WTC11 (cell line): Measurements from ENCODE around the gene BCL2L1. TPM values are rescaled to one million over a fixed set of nuclear protein-coding genes. Genes with fewer than 3 reads are reported as not detected.

Source experiments
- ATAC-seq: fragments of 200-7000 bp; cut with Tn5 transposase; 2 replicates; pipeline ENCODE4 v1.10.0; 2021; ENCODE audit warnings: mild to moderate bottlenecking, moderate library complexity
- CTCF ChIA-PET: fragments of 300-600 bp; sonication (Branson Sonifier 250); formaldehyde crosslinking; loops from one replicate; lab custom pipeline; 2021; ENCODE audit warnings: antibody characterized with exemption; lab: Charles Lee
- POLR2A ChIA-PET: fragments of 350-600 bp; sonication (Branson Sonifier 250); formaldehyde crosslinking; loops from one replicate; lab custom pipeline; 2021; ENCODE audit warnings: antibody characterized with exemption; lab: Charles Lee
- DNase-seq: peaks from one replicate; pipeline ENCODE4 v3.0.0; 2021; ENCODE audit warnings: low spot score
- H3K27ac Mint-ChIP-seq: 2 replicates; pipeline ENCODE4 v1.8.0; 2021; ENCODE audit warnings: mixed read lengths
- H3K27me3 Mint-ChIP-seq: 2 replicates; pipeline ENCODE4 v1.8.0; 2021; ENCODE audit warnings: low read depth, mild to moderate bottlenecking, moderate library complexity, mixed read lengths
- H3K36me3 Mint-ChIP-seq: 2 replicates; pipeline ENCODE4 v1.8.0; 2021; ENCODE audit warnings: mixed read lengths
- H3K4me1 Mint-ChIP-seq: 2 replicates; pipeline ENCODE4 v1.8.0; 2022; ENCODE audit warnings: mixed read lengths
- H3K4me3 Mint-ChIP-seq: 2 replicates; pipeline ENCODE4 v1.8.0; 2021; ENCODE audit warnings: mild to moderate bottlenecking, moderate library complexity, mixed read lengths
- H3K9me3 Mint-ChIP-seq: 2 replicates; pipeline ENCODE4 v1.8.0; 2021; ENCODE audit warnings: mixed read lengths
- E2F5 ChIP-seq: sonication (generic); formaldehyde crosslinking; IDR thresholded peaks from 2 replicates; pipeline ENCODE4 v1.8.1; 2022; ENCODE audit warnings: mild to moderate bottlenecking, moderate library complexity, missing genetic modification reagents
- ETV6 ChIP-seq: sonication (generic); formaldehyde crosslinking; IDR thresholded peaks from 2 replicates; pipeline ENCODE4 v1.8.1; 2022; ENCODE audit warnings: mild to moderate bottlenecking, missing genetic modification reagents
- FOXK1 ChIP-seq: sonication (generic); formaldehyde crosslinking; IDR thresholded peaks from 2 replicates; pipeline ENCODE4 v1.8.0; 2022; ENCODE audit warnings: mild to moderate bottlenecking, moderate library complexity, missing genetic modification reagents
- FOXP4 ChIP-seq: sonication (generic); formaldehyde crosslinking; IDR thresholded peaks from 2 replicates; pipeline ENCODE4 v1.8.0; 2022; ENCODE audit warnings: mild to moderate bottlenecking, missing genetic modification reagents
- GTF2I ChIP-seq: fragments of 250-450 bp; sonication (Bioruptor Pico); conservative IDR thresholded peaks from 2 replicates; pipeline ENCODE4 v1.4.0; 2021; ENCODE audit warnings: mild to moderate bottlenecking
- HMGA2 ChIP-seq: fragments of 250-450 bp; sonication (Bioruptor Pico); IDR thresholded peaks from 2 replicates; pipeline ENCODE4 v1.4.0; 2021; ENCODE audit warnings: mild to moderate bottlenecking, moderate library complexity
- IRF2 ChIP-seq: sonication (generic); formaldehyde crosslinking; IDR thresholded peaks from 2 replicates; pipeline ENCODE4 v1.8.0; 2022; ENCODE audit warnings: low read depth, missing genetic modification reagents, borderline replicate concordance
- SMAD4 ChIP-seq: sonication (generic); formaldehyde crosslinking; IDR thresholded peaks from 2 replicates; pipeline ENCODE4 v1.8.0; 2022; ENCODE audit warnings: mild to moderate bottlenecking, missing genetic modification reagents
- SOX15 ChIP-seq: fragments of 250-450 bp; sonication (Bioruptor Pico); IDR thresholded peaks from 2 replicates; pipeline ENCODE4 v1.9.0; 2021; ENCODE audit warnings: mild to moderate bottlenecking
- ZNF121 ChIP-seq: sonication (generic); formaldehyde crosslinking; IDR thresholded peaks from 2 replicates; pipeline ENCODE4 v1.8.0; 2023; ENCODE audit warnings: missing genetic modification reagents
- total RNA-seq: library from RNA; stranded (reverse); gene quantifications from 3 replicates; pipeline ENCODE4 v1.2.3, GENCODE V29; 2021
- TF ChIP-seq, protein P1 (sequence below): sonication (generic); formaldehyde crosslinking; IDR thresholded peaks from 2 replicates; pipeline ENCODE4 v1.8.0; 2022; ENCODE audit warnings: mild to moderate bottlenecking, missing genetic modification reagents
- TF ChIP-seq, protein P2 (sequence below): sonication (generic); formaldehyde crosslinking; IDR thresholded peaks from 2 replicates; pipeline ENCODE4 v1.8.0; 2022; ENCODE audit warnings: missing genetic modification reagents

BCL2L1 gene
- total RNA-seq, 1 experiment from 2014 or later = 62.0 TPM

DNA sequence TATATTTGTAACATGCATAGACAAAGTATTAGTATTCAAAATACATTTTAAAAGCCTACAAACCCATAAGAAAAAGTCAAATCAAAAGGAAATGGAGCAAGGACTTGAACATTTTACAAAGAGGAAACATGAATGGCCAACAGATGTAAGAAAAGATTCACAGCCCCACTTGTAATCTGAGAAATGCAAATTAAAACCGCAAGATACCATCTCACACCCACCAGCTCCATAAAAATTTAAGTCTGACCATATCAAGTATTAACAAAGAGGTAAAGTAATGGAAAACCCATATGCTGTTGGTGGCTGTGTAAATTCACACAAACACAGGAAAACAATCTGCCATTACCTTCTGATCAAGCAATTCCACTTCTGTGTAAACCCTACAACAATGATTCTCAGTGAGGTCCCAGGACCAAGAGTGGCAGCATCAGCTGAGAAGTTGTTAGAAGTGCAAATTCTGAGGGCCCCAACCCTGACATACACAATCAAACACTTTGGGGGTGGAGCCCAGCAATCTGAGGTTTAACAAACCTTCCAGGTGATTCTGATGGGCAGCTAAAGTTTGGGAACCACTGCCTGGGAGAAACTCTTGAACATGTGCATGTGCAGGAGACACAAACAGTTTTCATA, 30.9 kb downstream of the BCL2L1 start (continued):
- TF ChIP-seq FOXP4 (CRISPR knock-in tag) = no peak
- no peak for TF ChIP-seq HMGA2 (CRISPR knock-in tag)

- peaks cover 10% of the 10 kb centered on the region; the same call in 1 of the 2 replicates for H3K36me3 Mint-ChIP-seq
- no peaks in the 10 kb centered on the region for H3K9me3 Mint-ChIP-seq
- H3K4me3 Mint-ChIP-seq = no peak overlapping the region
- DNase-seq = no peak
- H3K27me3 Mint-ChIP-seq = no peaks in the 10 kb centered on the region
- peaks cover 51% of the 10 kb centered on the region for H3K4me1 Mint-ChIP-seq
- ChIA-PET POLR2A (no interaction called here), CTCF (interaction anchor here (0.6 to 6.4 kb wide), 3 partner anchors 28 to 1179 kb away, joined by 3 to 61 read pairs (median 5); partner anchors contain the start of gene BCL2L1)
- no peak for TF ChIP-seq ETV6 (CRISPR knock-in tag)
- H3K27ac Mint-ChIP-seq = no peak overlapping the region
- ATAC-seq = no peak
Measured at GRCh38 chr20:31690124-31690666, 32.5 kb downstream of the BCL2L1 start.

DNA sequence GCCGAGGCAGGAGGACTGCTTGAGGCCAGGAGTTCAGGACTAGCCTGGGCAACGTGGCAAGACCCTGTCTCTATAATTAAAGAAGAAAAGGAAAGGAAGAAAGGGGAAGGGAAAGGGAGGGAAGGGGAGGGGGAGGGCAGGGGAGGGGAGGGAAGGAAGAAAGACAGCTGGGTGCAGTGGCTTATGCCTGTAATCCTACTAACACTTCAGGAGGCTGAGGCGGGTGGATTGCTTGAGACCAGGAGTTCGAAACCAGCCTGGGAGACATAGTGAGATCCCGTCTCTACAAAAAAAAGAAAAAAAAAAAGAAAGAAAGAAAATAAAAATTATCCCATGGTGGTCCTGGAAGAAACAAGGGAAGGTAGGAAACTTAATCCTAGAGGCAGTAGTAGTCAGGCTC, 33.5 kb downstream of the BCL2L1 start:
- H3K36me3 Mint-ChIP-seq = peaks cover 10% of the 10 kb centered on the region; the same call in 1 of the 2 replicates
- H3K27me3 Mint-ChIP-seq = no peaks in the 10 kb centered on the region
- CTCF ChIA-PET = no interaction called here
- H3K9me3 Mint-ChIP-seq = no peaks in the 10 kb centered on the region
- H3K27ac Mint-ChIP-seq = no peak overlapping the region
- peak; percentile 43; the same call in 1 of the 2 replicates for TF ChIP-seq ZNF121 (CRISPR knock-in tag)
- no peak for TF ChIP-seq GTF2I (CRISPR knock-in tag)
- TF ChIP-seq, all 79 proteins: peak for 1
- ATAC-seq (no peak), DNase-seq (no peak)
- POLR2A ChIA-PET = no interaction called here
- H3K4me3 Mint-ChIP-seq = no peak overlapping the region
- peaks cover 42% of the 10 kb centered on the region for H3K4me1 Mint-ChIP-seq

DNA sequence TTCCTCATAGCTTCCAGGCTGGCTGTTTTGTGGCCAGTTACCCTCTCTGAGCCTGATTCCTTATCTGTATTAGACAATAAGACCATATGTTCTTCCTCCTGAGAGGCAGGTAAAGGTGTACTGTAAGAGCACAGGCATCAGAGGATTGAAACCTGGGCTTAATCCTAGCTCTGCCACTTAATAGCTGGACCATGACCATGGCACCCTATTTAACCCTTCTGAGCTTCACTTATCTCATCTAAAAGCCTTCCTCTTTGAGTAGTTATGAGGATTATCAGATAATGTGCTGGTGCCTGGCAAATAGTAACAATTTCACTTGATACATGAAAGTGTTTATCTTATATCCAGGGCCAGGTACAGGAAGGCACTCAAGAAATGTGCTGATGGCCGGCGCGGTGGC, 34.9 kb downstream of the BCL2L1 start:
- no peak for ATAC-seq
- ChIA-PET CTCF (interaction anchor here (0.8 to 1.2 kb wide), 3 partner anchors 26 to 53 kb away, joined by 3 to 10 read pairs (median 3); no protein-coding TSS in a partner anchor), POLR2A (no interaction called here)
- Mint-ChIP-seq H3K36me3 (peaks cover 10% of the 10 kb centered on the region; the same call in 1 of the 2 replicates), H3K27me3 (no peaks in the 10 kb centered on the region), H3K4me3 (no peak overlapping the region), H3K27ac (peak overlapping the region; percentile 34), H3K4me1 (peaks cover 36% of the 10 kb centered on the region), H3K9me3 (no peaks in the 10 kb centered on the region)
- DNase-seq = no peak
- TF ChIP-seq, protein P1, sequence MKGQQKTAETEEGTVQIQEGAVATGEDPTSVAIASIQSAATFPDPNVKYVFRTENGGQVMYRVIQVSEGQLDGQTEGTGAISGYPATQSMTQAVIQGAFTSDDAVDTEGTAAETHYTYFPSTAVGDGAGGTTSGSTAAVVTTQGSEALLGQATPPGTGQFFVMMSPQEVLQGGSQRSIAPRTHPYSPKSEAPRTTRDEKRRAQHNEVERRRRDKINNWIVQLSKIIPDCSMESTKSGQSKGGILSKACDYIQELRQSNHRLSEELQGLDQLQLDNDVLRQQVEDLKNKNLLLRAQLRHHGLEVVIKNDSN (CRISPR knock-in tag) = no peak
- TF ChIP-seq GTF2I (CRISPR knock-in tag) = no peak
- TF ChIP-seq IRF2 (CRISPR knock-in tag) = no peak
- TF ChIP-seq E2F5 (CRISPR knock-in tag) = no peak
- TF ChIP-seq, protein P2, sequence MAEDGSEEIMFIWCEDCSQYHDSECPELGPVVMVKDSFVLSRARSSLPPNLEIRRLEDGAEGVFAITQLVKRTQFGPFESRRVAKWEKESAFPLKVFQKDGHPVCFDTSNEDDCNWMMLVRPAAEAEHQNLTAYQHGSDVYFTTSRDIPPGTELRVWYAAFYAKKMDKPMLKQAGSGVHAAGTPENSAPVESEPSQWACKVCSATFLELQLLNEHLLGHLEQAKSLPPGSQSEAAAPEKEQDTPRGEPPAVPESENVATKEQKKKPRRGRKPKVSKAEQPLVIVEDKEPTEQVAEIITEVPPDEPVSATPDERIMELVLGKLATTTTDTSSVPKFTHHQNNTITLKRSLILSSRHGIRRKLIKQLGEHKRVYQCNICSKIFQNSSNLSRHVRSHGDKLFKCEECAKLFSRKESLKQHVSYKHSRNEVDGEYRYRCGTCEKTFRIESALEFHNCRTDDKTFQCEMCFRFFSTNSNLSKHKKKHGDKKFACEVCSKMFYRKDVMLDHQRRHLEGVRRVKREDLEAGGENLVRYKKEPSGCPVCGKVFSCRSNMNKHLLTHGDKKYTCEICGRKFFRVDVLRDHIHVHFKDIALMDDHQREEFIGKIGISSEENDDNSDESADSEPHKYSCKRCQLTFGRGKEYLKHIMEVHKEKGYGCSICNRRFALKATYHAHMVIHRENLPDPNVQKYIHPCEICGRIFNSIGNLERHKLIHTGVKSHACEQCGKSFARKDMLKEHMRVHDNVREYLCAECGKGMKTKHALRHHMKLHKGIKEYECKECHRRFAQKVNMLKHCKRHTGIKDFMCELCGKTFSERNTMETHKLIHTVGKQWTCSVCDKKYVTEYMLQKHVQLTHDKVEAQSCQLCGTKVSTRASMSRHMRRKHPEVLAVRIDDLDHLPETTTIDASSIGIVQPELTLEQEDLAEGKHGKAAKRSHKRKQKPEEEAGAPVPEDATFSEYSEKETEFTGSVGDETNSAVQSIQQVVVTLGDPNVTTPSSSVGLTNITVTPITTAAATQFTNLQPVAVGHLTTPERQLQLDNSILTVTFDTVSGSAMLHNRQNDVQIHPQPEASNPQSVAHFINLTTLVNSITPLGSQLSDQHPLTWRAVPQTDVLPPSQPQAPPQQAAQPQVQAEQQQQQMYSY (CRISPR knock-in tag) = no peak
- TF ChIP-seq FOXK1 (CRISPR knock-in tag) = no peak
- no peak for TF ChIP-seq SMAD4 (CRISPR knock-in tag)
- no peak for TF ChIP-seq SOX15 (CRISPR knock-in tag)
